HG02623 (cell line): Measurements from ENCODE around the gene ENOX2.

Source experiments
- ATAC-seq: cut with Tn5 transposase; IDR thresholded peaks from one replicate; pipeline ENCODE4 v1.9.1; 2021; ENCODE audit warnings: moderate library complexity; ENCODE audit not compliant: unreplicated experiment

The ENOX2 gene

DNA sequence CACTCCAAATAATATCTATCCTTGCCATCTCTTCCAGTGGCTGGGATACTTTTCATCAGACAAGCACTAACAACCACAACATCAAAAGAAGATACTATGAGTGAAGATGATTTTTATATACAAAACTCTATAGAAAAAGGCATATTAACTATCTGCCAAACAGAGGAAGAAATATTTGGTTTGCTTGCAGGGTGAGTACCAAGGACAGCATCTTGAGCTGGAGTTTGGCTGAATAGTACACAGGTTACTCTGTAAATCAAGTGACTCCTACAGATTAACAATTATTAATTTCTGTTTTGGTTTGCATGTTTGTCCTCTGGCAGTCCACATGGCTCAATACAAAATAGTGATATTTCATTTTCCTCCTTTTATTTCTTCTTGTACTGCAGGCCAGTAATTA lies 253.3 kb downstream of the ENOX2 start:
- ATAC-seq, result no peak

DNA sequence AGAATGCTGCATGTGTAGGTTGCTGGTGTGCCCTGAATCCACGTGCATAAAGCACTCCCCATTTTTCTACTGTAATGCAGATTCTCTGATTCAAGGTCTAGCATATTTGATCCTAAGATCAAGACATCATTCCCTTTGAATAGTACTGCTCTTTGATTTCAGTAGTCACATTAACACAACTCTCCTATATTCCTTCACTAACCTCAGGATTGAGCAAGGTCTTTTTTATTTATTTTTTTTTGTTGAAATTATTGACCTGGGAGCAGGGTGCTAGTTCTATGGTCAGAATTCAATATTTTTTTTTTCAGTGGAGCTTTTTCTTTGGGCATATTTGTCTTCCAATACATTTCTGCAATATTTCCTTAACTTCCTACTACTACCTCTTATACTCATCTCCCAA lies 255.5 kb downstream of the ENOX2 start:
- no peak for ATAC-seq

DNA sequence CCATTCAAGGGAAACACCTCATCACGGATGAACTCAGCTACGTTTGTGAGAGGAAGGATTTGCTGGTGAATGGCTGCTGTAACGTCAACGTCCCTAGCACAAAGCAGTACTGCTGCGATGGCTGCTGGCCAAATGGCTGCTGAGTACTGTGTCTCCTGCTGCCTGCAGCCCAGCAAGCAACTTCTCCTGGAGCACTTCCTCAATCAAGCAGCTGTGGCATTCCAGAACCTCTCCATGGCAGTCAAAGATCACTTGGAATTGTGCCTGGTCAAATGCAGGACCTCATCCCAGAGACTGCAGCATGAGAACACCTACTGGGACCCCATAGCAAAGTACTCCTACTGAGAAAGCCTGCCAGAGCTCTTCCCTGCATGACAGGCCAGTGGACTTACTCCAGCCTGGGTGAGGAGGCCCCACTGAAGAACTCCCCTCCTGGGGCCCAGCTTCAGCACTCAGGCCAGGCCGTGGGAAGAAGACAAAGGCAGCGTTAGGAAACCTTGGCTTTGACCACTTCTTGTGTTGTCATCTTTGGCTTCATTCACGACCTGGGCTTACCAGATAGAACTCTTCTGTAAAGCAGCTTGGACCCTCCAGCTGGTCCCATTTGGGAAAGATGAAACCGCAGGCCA lies 256.9 kb downstream of the ENOX2 start:
- ATAC-seq, result no peak

DNA sequence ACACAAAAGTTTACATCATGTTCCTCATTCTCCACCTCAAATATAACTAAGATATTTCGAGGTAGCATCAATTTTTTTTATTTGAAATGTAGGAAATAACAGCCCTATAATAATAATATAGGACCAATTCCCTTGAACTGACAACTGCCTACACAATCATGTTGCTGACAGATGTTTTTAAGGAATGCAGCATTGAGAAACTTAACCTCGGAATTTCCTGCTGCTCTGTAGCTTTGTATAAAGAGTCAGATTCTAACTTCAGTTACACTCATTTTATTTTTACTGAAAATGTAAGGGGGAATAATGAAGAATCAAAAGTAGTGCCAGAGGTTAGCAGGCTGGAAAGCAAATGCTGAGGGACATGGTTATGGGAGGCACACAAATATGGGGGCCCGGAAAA lies 265.4 kb downstream of the ENOX2 start:
- ATAC-seq, result no peak

DNA sequence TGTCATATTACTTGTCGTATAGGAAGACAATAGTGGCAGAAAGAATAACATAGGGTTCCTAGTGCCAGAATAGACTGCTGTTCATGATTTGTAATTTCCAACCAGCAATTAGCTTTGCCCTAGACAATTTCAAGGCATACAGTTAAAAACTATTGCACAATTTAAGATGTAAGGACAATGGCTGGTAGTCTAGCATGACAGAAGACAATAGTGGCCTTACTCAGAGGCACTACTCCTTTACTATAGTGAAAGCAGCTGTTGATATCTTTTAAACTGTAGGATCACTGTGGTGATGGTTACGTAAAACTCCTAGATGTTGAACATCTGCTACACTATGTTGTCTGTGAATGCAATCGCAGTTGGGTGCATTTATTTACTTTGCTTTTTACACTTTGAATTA lies 266.7 kb downstream of the ENOX2 start:
- ATAC-seq, result no peak

DNA sequence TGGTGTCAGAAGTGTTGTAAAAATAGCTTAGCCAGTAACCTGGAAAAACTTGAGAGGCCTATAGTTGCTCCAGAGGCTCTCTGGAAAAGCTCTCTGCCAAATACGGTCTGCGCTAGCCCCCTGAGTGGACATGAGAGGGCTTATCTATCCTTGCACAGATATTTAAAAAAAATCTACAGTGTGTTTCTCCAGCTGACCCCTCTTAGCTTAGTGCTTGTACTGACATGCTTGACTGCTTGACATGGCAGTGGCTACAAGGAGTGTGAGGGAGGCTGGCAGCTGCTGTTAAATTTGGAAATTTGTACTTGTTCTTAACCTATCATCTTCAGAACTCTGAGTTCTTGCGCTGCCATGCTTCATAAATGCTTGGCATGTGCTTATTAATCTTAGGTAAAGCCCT lies 272.0 kb downstream of the ENOX2 start:
- no peak for ATAC-seq

DNA sequence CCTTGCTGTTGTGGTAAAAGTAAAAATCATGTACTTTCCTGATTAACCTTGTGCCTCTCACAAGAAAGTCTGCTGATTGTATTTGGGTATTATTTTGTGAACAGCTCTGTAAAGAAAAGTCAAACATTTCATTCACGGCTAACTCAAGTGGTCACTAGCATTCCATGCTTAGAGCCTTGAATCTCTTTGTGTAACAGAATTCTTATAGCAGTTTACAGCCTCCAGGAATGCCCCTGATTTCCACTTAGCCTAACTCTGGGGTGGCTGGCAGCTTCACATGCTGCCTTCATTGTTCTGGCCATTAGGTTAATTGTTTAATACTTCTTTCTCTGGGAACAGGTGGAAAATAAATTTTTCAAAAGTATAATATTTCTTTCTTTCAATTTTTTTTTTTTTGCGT lies 274.5 kb downstream of the ENOX2 start:
- ATAC-seq, result no peak

DNA sequence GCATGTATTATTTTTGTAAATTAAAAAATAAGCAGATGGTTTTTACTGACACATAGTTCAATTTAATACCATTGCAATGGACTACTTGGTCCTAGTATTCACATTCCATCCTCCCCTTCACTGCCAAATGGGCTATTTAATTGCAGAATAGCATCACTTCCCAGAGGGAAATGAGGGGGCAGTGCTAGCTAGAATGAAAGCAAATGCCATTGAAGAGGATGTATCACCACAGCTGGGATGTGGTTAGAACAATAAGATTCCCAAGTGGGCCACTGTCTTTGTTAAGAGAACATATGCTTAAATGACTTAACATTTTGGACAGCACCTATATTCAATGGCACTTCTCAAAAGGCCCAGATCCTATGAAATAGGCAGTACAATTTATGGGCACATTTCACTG lies 276.5 kb downstream of the ENOX2 start:
- no peak for ATAC-seq

DNA sequence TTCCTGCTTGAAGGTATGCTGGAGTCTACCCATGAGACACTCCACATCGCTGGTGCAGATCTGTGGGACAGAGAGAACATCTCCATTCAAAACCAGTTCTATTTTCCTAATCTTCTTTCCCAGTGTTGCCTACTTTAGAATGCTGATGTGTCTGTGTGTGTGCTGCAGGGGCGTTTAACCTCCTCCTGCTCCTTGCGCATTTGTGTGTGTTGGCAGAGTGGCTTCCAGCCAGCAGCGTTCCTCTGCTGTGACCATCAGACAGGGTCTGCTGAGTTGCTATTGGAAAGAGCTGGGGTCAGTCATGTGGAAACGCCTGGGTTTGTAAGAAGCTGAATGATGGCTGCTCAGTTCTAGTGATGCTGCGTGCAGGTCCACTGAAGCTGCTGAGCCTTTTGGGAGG lies 277.6 kb downstream of the ENOX2 start:
- no peak for ATAC-seq

DNA sequence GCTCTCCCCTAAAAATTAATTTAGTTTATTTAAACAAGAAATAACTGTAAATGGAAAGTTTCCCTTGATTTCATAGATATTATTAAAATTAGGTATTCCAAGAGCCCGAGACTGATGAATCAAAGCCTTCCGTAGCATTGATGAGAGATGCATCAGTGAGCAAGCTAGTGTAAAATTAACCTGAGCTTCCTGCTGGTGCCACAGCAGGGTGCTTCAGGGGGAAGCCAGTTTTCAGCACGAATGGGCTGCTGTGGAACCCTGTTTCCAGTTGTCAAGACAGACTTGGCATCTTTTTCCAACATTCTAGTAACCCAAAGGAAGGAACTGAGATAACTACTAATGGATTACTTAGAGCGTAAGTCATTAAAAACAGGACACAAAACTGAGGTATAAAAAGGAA lies 279.5 kb downstream of the ENOX2 start:
- ATAC-seq, result no peak

DNA sequence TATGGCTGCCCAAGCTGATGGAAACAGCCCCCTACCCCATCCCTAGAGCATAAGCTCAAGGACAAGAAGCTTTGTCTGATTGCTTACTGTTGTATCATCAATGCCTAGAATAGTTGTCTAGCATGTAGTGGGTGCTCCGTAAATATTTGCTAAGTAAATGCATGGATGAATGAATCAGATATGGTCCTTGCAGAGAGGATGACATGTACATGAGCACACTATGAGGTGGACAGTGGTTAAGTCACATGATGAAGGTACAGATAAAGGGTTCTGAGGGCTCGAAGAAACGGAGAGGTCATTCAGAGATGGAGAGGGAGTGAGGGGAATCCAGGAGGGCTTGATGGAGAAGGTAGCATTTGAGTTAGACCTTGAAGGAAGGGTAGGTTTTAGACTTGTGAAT lies 287.1 kb downstream of the ENOX2 start:
- ATAC-seq, result no peak

DNA sequence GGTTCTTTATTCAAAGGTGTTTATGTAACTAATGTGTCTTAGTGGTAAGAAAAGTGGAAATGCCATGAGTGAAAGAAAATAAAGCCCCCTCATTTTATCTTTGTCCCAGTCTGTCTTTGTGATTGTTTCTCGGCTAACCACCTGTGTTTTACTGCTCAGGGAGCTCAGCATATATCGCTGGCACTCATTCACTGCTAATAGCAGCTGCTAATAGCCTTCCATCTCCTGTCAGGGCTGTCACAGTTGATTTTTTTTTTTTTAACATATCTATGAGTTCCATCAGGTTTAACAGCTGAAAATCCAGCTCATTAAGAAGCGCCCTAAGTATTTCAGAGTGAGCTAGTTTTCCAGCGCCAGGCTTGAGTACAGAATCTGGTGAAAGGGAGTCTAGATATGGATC lies 295.6 kb downstream of the ENOX2 start:
- no peak for ATAC-seq

DNA sequence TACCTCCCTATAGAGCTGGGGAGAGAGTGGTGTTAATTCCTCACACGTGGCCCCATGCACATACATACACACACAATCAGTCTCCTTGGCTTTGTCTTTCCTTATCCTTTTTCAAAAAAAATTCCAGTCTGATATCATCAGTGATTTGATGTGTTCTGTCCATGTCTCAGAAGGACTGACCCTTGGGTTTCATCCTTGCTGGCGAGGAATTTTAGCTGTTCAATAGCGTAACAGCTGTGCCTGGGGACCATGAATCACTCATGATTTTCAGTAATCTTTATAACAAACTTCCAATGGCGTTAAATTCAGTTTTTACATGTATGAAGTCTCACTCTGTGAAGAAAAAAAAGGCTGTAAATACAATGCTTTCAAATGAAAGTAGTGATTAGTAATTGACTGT lies 296.6 kb downstream of the ENOX2 start:
- no peak for ATAC-seq

DNA sequence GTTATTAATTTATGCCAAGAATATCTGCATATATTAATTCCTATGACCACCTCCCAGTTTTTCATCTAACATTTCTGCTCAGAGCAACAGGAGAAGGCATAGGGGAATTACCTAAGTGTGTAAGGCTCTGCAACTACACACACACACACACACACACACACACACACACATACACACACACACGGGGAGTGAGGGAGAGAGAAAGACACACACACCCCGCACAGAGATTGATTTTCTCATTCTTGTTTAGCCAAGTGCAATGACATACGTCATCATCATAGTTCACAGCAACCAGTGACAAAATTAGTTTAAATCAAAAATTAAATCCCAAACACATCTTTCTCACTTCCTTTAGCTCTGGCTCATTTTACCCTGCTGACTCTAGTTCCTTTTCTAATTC lies 298.1 kb downstream of the ENOX2 start:
- ATAC-seq, result no peak

DNA sequence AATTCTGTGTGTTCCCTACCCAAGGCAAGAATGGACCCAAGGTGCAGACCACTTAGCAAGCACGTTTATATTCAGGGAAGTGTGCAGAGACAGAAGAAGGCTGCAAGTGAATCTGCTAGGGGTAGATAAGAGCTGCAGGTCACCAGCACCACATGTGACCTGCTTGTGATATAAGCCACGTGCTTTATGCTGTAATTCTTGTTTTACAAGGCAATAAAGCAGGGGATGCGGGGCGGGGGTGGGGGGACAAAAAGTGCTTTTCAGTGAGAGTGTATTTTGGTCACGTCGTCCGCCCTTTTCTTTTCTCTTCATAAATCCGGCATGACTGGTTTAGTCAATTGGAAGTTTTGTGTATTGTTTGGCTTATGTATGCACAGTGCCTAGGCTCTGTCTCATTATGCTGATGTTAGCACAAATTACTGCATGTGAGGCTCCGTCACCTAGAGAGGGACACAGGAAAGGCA lies 308.5 kb downstream of the ENOX2 start:
- no peak for ATAC-seq

DNA sequence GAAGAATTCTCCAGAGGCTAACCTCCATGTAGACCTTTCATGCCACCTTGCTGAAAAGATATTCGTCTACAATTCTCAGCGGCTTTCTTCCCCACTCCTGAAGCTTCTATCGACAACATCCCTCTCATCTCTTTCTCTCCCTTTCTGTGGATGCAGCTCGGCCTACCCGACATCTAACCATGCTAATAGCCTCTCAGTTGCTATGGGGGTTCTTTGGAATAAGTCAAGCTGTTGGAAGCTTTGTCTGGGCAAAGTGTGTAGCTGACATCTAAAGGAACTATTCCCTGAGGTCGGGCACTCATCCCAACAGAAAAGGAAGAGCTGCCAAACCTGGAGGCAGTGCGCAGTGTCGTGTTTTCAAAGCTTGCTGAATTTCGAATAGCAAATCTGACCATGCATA lies 309.1 kb downstream of the ENOX2 start:
- no peak for ATAC-seq

DNA sequence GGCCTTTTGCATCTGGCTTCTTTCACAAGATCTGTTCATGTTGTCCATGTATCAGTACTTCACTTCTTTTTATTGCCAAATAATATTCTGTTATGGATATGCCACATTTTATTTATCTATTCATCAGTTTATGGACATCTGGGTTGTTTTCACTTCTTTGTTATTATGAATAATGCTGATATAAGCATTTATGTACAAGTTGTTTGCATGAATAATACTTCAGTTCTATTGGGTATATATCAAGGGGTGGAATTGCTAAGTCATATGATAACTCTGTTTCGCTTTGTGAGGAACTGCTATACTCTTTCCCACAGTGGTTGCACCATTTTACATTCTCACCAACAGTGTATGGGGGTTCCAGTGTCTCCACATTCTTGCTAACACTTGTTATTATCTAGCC lies 310.8 kb downstream of the ENOX2 start:
- ATAC-seq, result no peak

DNA sequence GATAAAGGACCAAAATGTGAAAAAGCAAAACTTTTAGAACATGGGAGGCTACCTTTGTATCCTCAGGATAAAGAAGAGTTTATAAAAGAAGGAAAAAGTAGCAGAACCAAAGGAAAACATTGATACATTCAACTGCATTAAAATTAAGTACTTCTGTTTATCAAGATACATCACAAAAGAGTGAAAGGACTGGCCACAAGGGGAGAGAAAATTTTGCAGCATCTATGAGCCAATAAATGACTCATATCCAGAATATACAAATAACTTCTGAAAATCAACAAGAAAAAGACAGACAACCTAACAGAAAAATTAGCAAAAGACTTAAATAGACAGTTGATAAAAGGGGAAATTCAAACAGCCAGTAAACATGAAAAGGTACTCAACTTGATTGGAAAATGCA lies 324.1 kb downstream of the ENOX2 start:
- ATAC-seq, result no peak

DNA sequence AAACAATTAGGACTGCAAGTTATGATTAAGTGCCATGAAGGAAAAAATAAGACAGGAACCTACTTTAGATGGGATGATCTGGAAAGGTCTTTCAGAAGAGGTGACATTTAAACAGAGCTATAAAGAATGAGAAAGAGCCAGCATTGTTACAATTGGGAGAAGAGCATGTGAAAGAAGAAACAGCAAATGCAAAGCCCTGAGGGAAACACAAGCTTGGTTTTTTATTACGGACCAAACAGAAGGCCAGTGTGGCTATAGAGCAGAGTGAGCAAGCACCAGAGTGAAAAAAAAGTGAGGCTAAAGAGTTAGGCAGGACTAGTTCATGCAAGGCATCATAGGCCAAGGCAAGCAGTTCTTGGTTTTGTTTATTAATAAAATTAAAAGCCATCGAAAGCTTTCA lies 325.6 kb downstream of the ENOX2 start:
- ATAC-seq, result no peak

DNA sequence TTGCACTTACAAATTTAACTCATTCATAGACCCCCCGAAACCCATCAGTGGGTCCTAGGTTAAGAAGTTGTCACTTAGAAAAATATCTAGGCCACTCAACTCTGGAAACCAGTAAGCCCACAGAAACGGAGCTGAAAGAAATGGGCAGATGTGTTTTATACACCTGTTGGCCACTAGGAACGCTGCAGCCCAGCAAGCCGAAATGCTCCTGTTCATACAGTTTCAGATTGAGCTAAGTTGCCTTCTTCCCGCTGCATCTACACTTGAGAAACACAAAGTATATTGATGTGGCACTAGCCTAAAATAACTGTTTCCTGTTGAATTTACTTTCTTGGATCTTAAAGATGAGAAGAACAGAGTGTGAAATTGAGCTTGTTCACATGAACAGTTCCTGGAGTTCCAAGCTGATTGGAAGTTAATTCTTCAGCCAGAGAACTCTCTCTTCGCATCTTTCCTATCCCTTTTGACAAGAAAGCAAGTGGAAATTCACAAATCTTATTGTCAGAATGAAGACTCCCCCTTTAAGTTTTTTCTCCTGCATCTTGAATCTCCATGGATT lies 327.1 kb downstream of the ENOX2 start:
- ATAC-seq, result peak; percentile 73
